Measurements from ENCODE around the gene C11orf71. TPM values are rescaled to one million over a fixed set of nuclear protein-coding genes. Genes with fewer than 3 reads are reported as not detected.

C11orf71 gene
- total and polyA plus RNA-seq, 5 experiments from 2014 or later = 11.8 to 19.2 (median 18.2) TPM

DNA sequence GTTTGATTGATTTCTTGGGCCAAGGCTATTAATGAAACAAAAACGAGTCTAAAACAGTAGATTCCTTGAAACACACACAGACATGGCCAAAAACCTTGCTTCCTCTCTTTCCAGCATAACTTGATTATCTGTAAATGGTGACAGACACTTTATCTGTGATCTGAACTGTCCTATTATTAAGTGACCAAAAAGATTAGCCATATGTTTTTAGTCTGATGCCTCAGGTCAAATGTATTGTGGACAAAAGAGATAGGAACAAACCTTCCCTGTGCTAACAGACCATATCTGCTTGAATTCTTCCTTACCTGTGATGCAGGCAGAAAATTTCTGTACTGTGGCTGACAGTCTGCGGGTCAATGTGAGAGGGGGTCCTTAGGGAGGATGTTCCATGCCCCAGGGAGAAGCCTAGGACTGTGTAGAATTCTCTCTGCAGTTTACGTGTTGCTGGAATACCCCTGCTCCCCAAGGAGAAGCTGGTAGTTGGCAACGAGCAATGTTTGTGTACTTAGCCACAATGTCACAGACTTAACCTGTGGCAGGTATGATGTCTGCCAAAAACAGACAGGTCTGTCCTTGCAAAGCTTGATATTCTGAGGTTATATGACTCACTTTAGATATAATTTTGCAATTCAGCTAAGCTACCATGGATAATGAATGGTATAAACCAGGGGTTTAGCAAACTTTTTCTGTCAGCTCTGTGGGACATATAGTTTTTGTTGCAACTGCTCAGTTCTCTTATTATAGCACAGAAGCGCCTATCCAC is 31.2 kb downstream of the C11orf71 start:
- Mint-ChIP-seq H3K27ac (no peak overlapping the region), H3K4me1 (no peaks in the 10 kb centered on the region), H3K9me3 (no peaks in the 10 kb centered on the region), H3K27me3 (peaks cover 10 to 39% (median 18%) of the 10 kb centered on the region in 5 donors), H3K4me3 (no peak overlapping the region), H3K36me3 (no peaks in the 10 kb centered on the region)
- no peak for ATAC-seq
- POLR2A ChIA-PET = no interaction called here
- no peak for DNase-seq

DNA sequence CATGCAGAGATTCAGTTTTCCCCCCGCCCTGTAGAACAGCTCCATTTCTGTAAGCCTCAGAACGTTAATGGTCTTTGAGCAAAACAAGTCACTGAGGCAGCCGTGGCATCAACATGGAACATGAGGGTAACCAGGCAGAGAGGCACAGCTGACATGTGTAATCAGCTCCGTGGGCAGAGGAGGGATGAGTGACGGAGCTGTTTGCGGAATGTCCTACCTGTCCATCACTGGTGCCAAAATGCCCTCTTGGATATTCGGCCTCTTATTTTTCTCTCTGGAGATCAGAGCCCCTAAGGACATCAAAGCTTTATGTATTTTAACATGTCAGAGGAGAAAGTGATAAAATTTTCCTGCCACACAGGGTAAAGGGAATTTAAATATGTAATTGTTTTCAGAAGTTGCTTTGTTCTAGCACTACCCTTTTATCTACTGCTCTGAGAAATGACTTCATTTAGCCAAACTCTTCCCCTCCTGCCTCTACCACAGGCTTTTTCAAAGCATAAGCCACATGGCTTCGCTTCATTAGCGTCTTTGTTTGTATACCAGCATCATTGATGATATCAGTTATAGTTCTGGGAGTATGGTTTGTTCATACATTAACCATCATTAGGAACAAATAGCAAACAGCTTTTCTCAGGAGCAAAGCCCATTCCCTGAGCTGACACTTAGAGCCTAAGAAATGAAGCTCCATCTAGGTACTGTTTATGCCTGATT is 32.9 kb downstream of the C11orf71 start:
- peaks cover 10 to 37% (median 18%) of the 10 kb centered on the region in 5 donors for H3K27me3 Mint-ChIP-seq
- no peaks in the 10 kb centered on the region for H3K9me3 Mint-ChIP-seq
- H3K27ac Mint-ChIP-seq = no peak overlapping the region
- POLR2A ChIA-PET = no interaction called here
- DNase-seq (no peak), ATAC-seq (no peak)
- H3K4me1 Mint-ChIP-seq = no peaks in the 10 kb centered on the region
- no peak overlapping the region for H3K4me3 Mint-ChIP-seq
- no peaks in the 10 kb centered on the region for H3K36me3 Mint-ChIP-seq

DNA sequence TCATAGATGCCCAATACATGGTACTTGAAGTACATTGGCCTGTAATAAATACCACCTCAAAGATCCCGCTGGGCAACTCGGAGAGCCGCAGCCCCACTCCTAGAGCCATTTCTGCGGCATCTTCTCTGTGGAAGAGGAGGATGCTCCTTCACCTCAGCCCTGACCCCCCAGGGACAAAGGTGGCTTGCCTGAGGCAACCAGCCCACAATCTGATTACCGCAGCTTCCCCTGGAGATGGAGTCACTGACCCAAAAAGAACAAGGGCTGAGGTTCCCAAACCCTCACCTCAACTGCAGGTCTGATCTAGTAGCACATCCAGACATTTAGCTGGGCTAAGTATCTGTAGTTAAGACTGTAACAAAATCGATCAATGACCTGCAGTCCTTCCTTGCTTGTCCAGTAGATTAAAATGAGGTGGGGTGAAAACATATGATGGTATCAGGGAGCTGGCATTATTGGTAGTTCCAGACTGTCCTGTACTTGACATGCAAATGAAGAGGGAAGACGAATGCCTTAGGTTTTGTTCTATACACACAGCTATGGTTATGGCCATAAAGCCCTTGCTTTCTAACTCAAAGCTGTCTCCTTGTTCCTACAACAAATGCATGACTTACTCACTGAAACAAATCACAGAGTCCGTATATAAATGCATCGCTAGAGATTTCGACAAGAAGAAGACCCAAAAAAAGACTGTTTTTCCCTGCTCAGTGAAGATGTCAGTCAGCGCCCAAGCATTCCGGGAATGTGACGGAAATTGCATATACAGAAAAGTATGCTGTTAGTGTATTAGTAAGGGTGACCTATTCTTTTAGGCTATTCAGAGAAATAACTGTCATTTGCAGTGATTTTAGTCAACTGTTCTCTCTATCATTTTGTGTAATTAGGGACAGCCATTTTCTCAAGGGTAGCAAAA is 33.7 kb downstream of the C11orf71 start:
- POLR2A ChIA-PET = no interaction called here
- no peaks in the 10 kb centered on the region for H3K36me3 Mint-ChIP-seq
- H3K9me3 Mint-ChIP-seq = no peaks in the 10 kb centered on the region
- no peaks in the 10 kb centered on the region for H3K4me1 Mint-ChIP-seq
- no peak for DNase-seq
- no peak overlapping the region for H3K27ac Mint-ChIP-seq
- ATAC-seq = no peak
- peaks cover 7 to 29% (median 12%) of the 10 kb centered on the region in 5 donors for H3K27me3 Mint-ChIP-seq
- no peak overlapping the region for H3K4me3 Mint-ChIP-seq

DNA sequence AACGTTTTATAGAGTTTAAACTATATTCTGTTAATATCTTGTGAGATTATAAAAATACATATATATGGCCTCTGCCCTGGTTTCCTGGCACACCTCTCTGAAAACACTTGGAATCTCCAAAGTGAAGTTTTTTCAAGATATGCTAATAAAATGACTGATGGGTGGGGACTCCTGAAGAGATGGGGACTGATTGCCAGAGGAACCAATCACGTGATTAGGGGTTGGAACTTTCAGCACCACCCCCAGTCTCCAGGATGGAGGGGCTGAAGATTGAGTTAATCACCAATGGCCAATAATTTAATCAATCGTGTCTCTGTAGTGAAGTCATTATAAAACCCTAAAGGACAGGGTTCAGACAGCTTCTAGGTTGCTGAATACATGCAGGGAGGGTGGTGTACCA is 37.4 kb downstream of the C11orf71 start:
- POLR2A ChIA-PET = no interaction called here
- Mint-ChIP-seq H3K4me1 (no peaks in the 10 kb centered on the region), H3K27ac (no peak overlapping the region), H3K4me3 (no peak overlapping the region), H3K27me3 (peaks cover 0 to 30% (median 10%) of the 10 kb centered on the region in 5 donors), H3K9me3 (no peaks in the 10 kb centered on the region), H3K36me3 (no peaks in the 10 kb centered on the region)
- ATAC-seq (no peak), DNase-seq (no peak)

DNA sequence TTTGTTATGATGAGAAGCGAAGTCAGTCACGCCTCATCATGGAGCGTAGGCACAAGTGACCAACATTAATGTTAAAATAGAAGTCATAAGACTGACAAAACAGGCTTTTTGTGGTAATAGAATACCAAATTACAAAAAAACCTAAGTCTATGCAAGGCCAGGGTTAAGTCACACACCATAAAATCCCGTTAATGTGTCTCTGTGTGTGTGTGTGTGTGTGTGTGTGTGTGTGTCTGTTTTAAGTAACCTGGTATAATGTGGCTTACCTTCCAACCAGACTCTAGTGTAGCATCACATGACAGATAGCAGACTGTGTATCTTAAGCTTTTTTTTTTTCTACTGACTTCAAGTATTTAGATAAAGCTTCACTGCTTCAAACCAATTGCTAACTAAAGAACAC is 38.0 kb downstream of the C11orf71 start:
- Mint-ChIP-seq H3K9me3 (no peaks in the 10 kb centered on the region), H3K27ac (no peak overlapping the region), H3K27me3 (peaks cover 0 to 30% (median 16%) of the 10 kb centered on the region in 5 donors), H3K36me3 (no peaks in the 10 kb centered on the region), H3K4me1 (no peaks in the 10 kb centered on the region), H3K4me3 (no peak overlapping the region)
- POLR2A ChIA-PET = no interaction called here
- DNase-seq = no peak
- no peak for ATAC-seq

GRCh38 chr11:114359342-114359741 is 41.0 kb downstream of the C11orf71 start:
- no peak overlapping the region for H3K4me3 Mint-ChIP-seq
- no peak for DNase-seq
- POLR2A ChIA-PET = no interaction called here
- H3K27ac Mint-ChIP-seq = no peak overlapping the region
- no peak for ATAC-seq
- no peaks in the 10 kb centered on the region for H3K4me1 Mint-ChIP-seq
- peaks cover 0 to 5% (median 0%) of the 10 kb centered on the region in 9 donors for H3K9me3 Mint-ChIP-seq
- H3K36me3 Mint-ChIP-seq = no peaks in the 10 kb centered on the region
- peaks cover 0 to 21% (median 7%) of the 10 kb centered on the region in 5 donors for H3K27me3 Mint-ChIP-seq

GRCh38 chr11:114358716-114359115 is 41.6 kb downstream of the C11orf71 start:
- DNase-seq = no peak
- no peaks in the 10 kb centered on the region for H3K4me1 Mint-ChIP-seq
- H3K4me3 Mint-ChIP-seq = no peak overlapping the region
- no peak for ATAC-seq
- no peak overlapping the region for H3K27ac Mint-ChIP-seq
- POLR2A ChIA-PET = no interaction called here
- peaks cover 0 to 5% (median 0%) of the 10 kb centered on the region in 9 donors for H3K9me3 Mint-ChIP-seq
- no peaks in the 10 kb centered on the region for H3K36me3 Mint-ChIP-seq
- peaks cover 0 to 19% (median 7%) of the 10 kb centered on the region in 5 donors for H3K27me3 Mint-ChIP-seq

DNA sequence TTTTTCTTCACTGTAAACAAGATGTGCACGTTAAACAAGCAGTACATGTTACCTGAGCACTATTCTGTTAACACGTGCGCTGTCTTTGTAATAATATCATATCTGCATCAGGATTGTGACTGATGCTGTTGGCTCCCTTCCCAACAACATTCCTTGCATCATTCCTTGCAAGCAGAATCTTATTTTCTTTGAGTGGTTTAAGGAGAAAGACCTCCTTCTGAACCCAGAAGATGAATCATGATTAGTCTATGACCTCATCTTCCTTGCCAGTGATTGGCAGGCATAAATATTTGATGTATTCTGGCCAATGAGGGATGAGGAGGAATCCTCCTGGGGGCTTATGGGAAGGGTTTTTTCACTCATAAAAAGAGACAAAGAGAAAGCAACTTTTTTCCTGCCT is 46.2 kb downstream of the C11orf71 start:
- ATAC-seq = no peak
- H3K4me3 Mint-ChIP-seq = no peak overlapping the region
- POLR2A ChIA-PET = no interaction called here
- H3K36me3 Mint-ChIP-seq = no peaks in the 10 kb centered on the region
- H3K9me3 Mint-ChIP-seq = peaks cover 0 to 5% (median 0%) of the 10 kb centered on the region in 9 donors
- no peak overlapping the region for H3K27ac Mint-ChIP-seq
- peaks cover 0 to 8% (median 7%) of the 10 kb centered on the region in 5 donors for H3K27me3 Mint-ChIP-seq
- H3K4me1 Mint-ChIP-seq = no peaks in the 10 kb centered on the region
- no peak for DNase-seq

GRCh38 chr11:114353443-114353842 is 46.9 kb downstream of the C11orf71 start:
- Mint-ChIP-seq H3K9me3 (peaks cover 0 to 5% (median 0%) of the 10 kb centered on the region in 9 donors), H3K36me3 (no peaks in the 10 kb centered on the region), H3K4me1 (no peaks in the 10 kb centered on the region), H3K4me3 (no peak overlapping the region), H3K27ac (no peak overlapping the region), H3K27me3 (peaks cover 0 to 8% (median 2%) of the 10 kb centered on the region in 5 donors)
- ATAC-seq = no peak
- POLR2A ChIA-PET = no interaction called here
- no peak for DNase-seq

DNA sequence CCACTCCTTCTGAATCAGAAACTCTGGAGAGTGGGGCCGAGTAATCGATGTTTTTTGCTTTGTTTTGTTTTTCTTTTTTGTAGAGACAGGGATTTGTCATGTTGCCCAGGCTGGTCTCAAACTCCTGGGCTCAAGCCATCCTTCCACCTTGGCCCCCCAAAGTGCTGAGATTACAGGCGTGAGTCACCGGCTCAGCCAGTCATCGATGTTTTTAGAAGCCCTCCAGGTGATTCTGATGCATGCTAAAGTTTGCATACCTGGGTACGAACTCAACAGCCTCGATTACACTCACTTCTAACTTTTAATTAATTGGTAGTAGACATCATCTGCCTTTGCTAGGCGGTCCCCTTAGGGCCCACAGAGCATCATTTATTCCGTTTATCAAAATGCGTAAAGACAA is 50.3 kb downstream of the C11orf71 start:
- Mint-ChIP-seq H3K4me1 (peaks cover 0 to 4% (median 0%) of the 10 kb centered on the region in 4 donors), H3K9me3 (peaks cover 0 to 3% (median 0%) of the 10 kb centered on the region in 9 donors), H3K27ac (no peak overlapping the region), H3K27me3 (no peaks in the 10 kb centered on the region), H3K4me3 (no peak overlapping the region), H3K36me3 (no peaks in the 10 kb centered on the region)
- ATAC-seq (no peak), DNase-seq (no peak)
- POLR2A ChIA-PET = no interaction called here
